Measurements from ENCODE around the gene STAT5A.
"Not testable (repeated sequence)": the region's sequence is repeated elsewhere in the genome, so short reads cannot be mapped to it uniquely, and the experiment has no call there.

STAT5A gene

GRCh38 chr17:42253578-42253977 is 34.7 kb upstream of the STAT5A start:
- no peaks in the 10 kb centered on the region for H3K27me3 Mint-ChIP-seq
- peaks cover 74% of the 10 kb centered on the region for H3K4me1 Mint-ChIP-seq
- peaks cover 6% of the 10 kb centered on the region for H3K36me3 Mint-ChIP-seq
- peak overlapping the region; percentile 91 for H3K27ac Mint-ChIP-seq
- H3K4me3 Mint-ChIP-seq = no peak overlapping the region
- no peaks in the 10 kb centered on the region for H3K9me3 Mint-ChIP-seq

DNA sequence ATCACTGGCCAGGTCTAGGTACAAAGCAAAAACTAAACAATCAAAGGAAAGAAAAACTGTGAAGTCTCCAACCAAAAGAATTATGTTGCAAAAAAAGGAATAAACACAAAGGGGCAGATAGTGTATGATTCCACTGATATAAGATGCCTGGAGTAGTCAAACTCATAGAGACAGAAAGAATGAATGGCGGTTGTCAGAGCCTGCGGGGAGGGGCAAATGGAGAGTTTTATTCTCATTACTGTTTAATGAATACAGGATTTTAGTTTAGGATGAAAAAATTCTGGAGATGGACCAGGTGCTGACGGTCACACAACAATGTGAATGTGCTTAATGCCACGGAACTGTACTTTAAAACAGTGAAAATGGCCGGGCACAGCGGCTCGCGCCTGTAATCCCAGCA is 32.9 kb upstream of the STAT5A start:
- Mint-ChIP-seq H3K4me3 (no peak overlapping the region), H3K36me3 (peaks cover 2% of the 10 kb centered on the region), H3K4me1 (peaks cover 72% of the 10 kb centered on the region), H3K27me3 (no peaks in the 10 kb centered on the region), H3K27ac (peak overlapping the region; percentile 82), H3K9me3 (no peaks in the 10 kb centered on the region)

DNA sequence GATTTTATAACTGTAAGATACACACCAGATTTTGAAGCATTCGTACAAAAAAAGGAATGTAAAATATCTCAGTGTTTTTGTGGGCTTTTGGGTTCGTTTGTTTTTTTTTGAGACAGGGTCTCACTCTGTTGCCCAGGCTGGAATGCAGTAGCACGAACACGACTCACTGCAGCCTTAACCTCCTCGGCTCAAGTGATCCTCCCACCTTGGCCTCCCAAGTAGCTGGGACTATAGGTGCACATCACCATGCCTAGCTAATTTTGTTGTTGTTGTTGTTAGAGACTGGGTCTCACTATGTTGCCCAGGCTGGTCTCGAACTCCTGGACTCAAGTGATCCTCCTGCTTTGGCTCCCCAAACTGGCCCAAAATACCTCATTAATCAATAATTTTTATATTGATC is 28.0 kb upstream of the STAT5A start:
- Mint-ChIP-seq H3K27ac (no peak overlapping the region), H3K27me3 (no peaks in the 10 kb centered on the region), H3K4me3 (no peak overlapping the region), H3K9me3 (no peaks in the 10 kb centered on the region), H3K4me1 (peaks cover 54% of the 10 kb centered on the region), H3K36me3 (no peaks in the 10 kb centered on the region)

GRCh38 chr17:42264366-42264765 is 23.9 kb upstream of the STAT5A start:
- H3K4me1 Mint-ChIP-seq = peaks cover 58% of the 10 kb centered on the region
- not testable (repeated sequence) for H3K36me3 Mint-ChIP-seq, H3K27ac Mint-ChIP-seq, H3K4me3 Mint-ChIP-seq, H3K9me3 Mint-ChIP-seq, H3K27me3 Mint-ChIP-seq

DNA sequence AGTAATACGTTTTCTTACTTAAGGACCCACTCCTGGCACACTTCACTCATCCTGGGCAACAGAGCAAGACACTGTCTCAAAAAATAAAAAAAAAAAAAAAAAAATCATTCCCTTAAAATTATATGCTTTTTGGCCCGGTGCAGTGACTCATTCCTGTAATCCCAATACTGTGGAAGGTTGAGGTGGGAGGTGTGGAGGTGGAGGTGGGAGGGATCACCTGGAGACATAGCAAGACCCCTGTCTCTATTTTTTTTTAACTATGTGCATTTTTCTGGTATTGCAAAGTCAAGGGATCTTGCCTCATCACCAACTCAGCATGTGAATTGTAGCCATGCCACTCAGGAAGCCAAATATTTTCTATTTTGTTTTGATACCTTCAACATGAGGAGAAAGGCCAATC is 21.8 kb upstream of the STAT5A start:
- H3K27me3 Mint-ChIP-seq = no peaks in the 10 kb centered on the region
- H3K27ac Mint-ChIP-seq = peak overlapping the region; percentile 95
- H3K4me3 Mint-ChIP-seq = peak overlapping the region; percentile 80
- H3K36me3 Mint-ChIP-seq = peaks cover 8% of the 10 kb centered on the region
- H3K4me1 Mint-ChIP-seq = peaks cover 66% of the 10 kb centered on the region
- no peaks in the 10 kb centered on the region for H3K9me3 Mint-ChIP-seq

- Mint-ChIP-seq H3K4me1 (peaks cover 69% of the 10 kb centered on the region), H3K4me3 (peak overlapping the region; percentile 80), H3K27me3 (no peaks in the 10 kb centered on the region), H3K36me3 (peaks cover 9% of the 10 kb centered on the region), H3K27ac (peak overlapping the region; percentile 95), H3K9me3 (no peaks in the 10 kb centered on the region)
Measured at GRCh38 chr17:42266918-42267766, 21.2 kb upstream of the STAT5A start.

DNA sequence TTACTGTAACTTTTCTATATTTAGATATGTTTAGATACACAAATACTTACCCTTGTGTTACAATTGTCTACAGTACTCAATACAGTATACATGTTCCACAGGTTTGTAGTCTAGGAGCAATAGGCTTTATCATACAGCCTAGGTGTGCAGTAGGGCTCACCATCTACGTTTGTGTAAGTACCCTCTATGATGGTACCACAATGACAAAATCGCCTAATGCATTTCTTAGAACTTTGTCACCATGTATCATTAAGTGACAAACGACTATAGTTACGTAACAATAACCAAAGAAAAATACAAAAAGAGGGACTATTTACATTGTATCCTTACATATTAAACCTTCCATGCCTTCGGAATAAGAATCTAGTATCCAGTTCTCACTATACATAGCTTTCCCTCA is 20.1 kb upstream of the STAT5A start:
- peaks cover 74% of the 10 kb centered on the region for H3K4me1 Mint-ChIP-seq
- no peaks in the 10 kb centered on the region for H3K27me3 Mint-ChIP-seq
- H3K4me3 Mint-ChIP-seq = peak overlapping the region; percentile 53
- no peaks in the 10 kb centered on the region for H3K9me3 Mint-ChIP-seq
- H3K36me3 Mint-ChIP-seq = peaks cover 9% of the 10 kb centered on the region
- peak overlapping the region; percentile 91 for H3K27ac Mint-ChIP-seq

DNA sequence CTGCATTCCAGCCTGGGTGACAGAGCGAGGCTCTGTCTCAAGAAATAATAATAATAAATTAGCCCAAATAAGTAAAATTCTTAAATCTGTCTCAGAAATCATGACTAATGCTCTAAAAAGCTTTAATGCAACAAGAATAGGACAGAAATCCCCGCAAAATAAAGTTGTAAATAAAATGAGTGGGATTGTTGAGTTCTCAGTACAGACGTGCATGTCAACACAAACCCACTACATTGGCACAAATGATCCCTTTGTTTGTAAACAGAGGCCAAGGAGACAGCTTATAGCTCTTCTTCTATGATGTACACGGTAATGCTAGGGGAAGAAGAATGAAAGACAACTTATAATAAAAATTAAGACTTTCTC is 18.1 kb upstream of the STAT5A start:
- H3K9me3 Mint-ChIP-seq = no peaks in the 10 kb centered on the region
- H3K27me3 Mint-ChIP-seq = no peaks in the 10 kb centered on the region
- H3K4me1 Mint-ChIP-seq = peaks cover 83% of the 10 kb centered on the region
- H3K27ac Mint-ChIP-seq = peak overlapping the region; percentile 91
- H3K4me3 Mint-ChIP-seq = peak overlapping the region; percentile 53
- peaks cover 15% of the 10 kb centered on the region for H3K36me3 Mint-ChIP-seq

GRCh38 chr17:42270596-42270995 is 17.7 kb upstream of the STAT5A start:
- no peaks in the 10 kb centered on the region for H3K9me3 Mint-ChIP-seq
- peak overlapping the region; percentile 99 for H3K4me3 Mint-ChIP-seq
- no peaks in the 10 kb centered on the region for H3K27me3 Mint-ChIP-seq
- H3K36me3 Mint-ChIP-seq = peaks cover 18% of the 10 kb centered on the region
- peak overlapping the region; percentile 98 for H3K27ac Mint-ChIP-seq
- H3K4me1 Mint-ChIP-seq = peaks cover 80% of the 10 kb centered on the region

GRCh38 chr17:42271006-42271778 is 17.1 kb upstream of the STAT5A start:
- peak overlapping the region; percentile 99 for H3K4me3 Mint-ChIP-seq
- H3K36me3 Mint-ChIP-seq = peaks cover 18% of the 10 kb centered on the region
- no peaks in the 10 kb centered on the region for H3K9me3 Mint-ChIP-seq
- H3K27ac Mint-ChIP-seq = peak overlapping the region; percentile 98
- peaks cover 76% of the 10 kb centered on the region for H3K4me1 Mint-ChIP-seq
- no peaks in the 10 kb centered on the region for H3K27me3 Mint-ChIP-seq

GRCh38 chr17:42271779-42272035 is 16.6 kb upstream of the STAT5A start:
- Mint-ChIP-seq H3K27ac (peak overlapping the region; percentile 98), H3K27me3 (no peaks in the 10 kb centered on the region), H3K36me3 (peaks cover 15% of the 10 kb centered on the region), H3K4me3 (peak overlapping the region; percentile 99), H3K9me3 (no peaks in the 10 kb centered on the region), H3K4me1 (peaks cover 71% of the 10 kb centered on the region)

GRCh38 chr17:42272162-42272907 is 16.0 kb upstream of the STAT5A start:
- H3K4me1 Mint-ChIP-seq = peaks cover 71% of the 10 kb centered on the region
- H3K27me3 Mint-ChIP-seq = no peaks in the 10 kb centered on the region
- H3K9me3 Mint-ChIP-seq = no peaks in the 10 kb centered on the region
- peak overlapping the region; percentile 98 for H3K27ac Mint-ChIP-seq
- peaks cover 13% of the 10 kb centered on the region for H3K36me3 Mint-ChIP-seq
- H3K4me3 Mint-ChIP-seq = peak overlapping the region; percentile 99

GRCh38 chr17:42273474-42274252 is 14.6 kb upstream of the STAT5A start:
- no peaks in the 10 kb centered on the region for H3K9me3 Mint-ChIP-seq
- H3K4me1 Mint-ChIP-seq = peaks cover 70% of the 10 kb centered on the region
- peaks cover 13% of the 10 kb centered on the region for H3K36me3 Mint-ChIP-seq
- H3K27me3 Mint-ChIP-seq = no peaks in the 10 kb centered on the region
- peak overlapping the region; percentile 92 for H3K27ac Mint-ChIP-seq
- peak overlapping the region; percentile 99 for H3K4me3 Mint-ChIP-seq

GRCh38 chr17:42274253-42274542 is 14.1 kb upstream of the STAT5A start:
- H3K27ac Mint-ChIP-seq = peak overlapping the region; percentile 98
- H3K4me1 Mint-ChIP-seq = peaks cover 66% of the 10 kb centered on the region
- H3K27me3 Mint-ChIP-seq = no peaks in the 10 kb centered on the region
- no peaks in the 10 kb centered on the region for H3K9me3 Mint-ChIP-seq
- H3K36me3 Mint-ChIP-seq = peaks cover 13% of the 10 kb centered on the region
- H3K4me3 Mint-ChIP-seq = peak overlapping the region; percentile 99

GRCh38 chr17:42274812-42275526 is 13.3 kb upstream of the STAT5A start:
- Mint-ChIP-seq H3K4me1 (peaks cover 61% of the 10 kb centered on the region), H3K27me3 (no peaks in the 10 kb centered on the region), H3K27ac (peak overlapping the region; percentile 98), H3K9me3 (no peaks in the 10 kb centered on the region), H3K4me3 (peak overlapping the region; percentile 99), H3K36me3 (peaks cover 13% of the 10 kb centered on the region)

Measured in activated naive CD4-positive, alpha-beta T cell treated with anti-CD3 and anti-CD28 coated beads, Interleukin-2, amount 50 U/mL, for 24 hours (primary cell).